Neural progenitor cell (in vitro differentiated cells): Measurements from ENCODE around the gene SAT1.

Source experiments
- CTCF ChIP-seq: fragments of 200-600 bp; sonication (generic); IDR thresholded peaks from 2 replicates; pipeline ENCODE4 v1.5.1; 2017; ENCODE audit warnings: antibody characterized with exemption, mild to moderate bottlenecking
- EZH2phosphoT487 ChIP-seq: fragments of 200-600 bp; sonication (generic); IDR thresholded peaks from 2 replicates; pipeline ENCODE4 v1.6.1; 2017; ENCODE audit warnings: antibody characterized with exemption

- TF ChIP-seq EZH2phosphoT487 (no peak), CTCF (no peak)
Observed at GRCh38 chrX:23826216-23826615, 43.2 kb downstream of the SAT1 start.
